Liver (tissue), 9 donors: ENCODE results near the gene CCDC80. TPM values are rescaled to one million over a fixed set of nuclear protein-coding genes. Genes with fewer than 3 reads are reported as not detected.
A peak's percentile ranks its signal among the peaks of the same experiment; 100 is the strongest.

Experiments used
- DNase-seq: peaks from one replicate; pipeline ENCODE4 v3.0.0-alpha.2; 2017; ENCODE audit warnings: low spot score
- H3K27ac ChIP-seq, 2 donors: one replicate each; pipeline ENCODE4 v1.7.0; 2013; ENCODE audit warnings: inconsistent platforms in 2 of 2, low read length in 2 of 2, control low read depth in 1 of 2, low read depth in 1 of 2, mild to moderate bottlenecking in 1 of 2
- H3K27me3 ChIP-seq, 4 donors: one replicate each; pipeline versions ENCODE4 v1.6.1 to v1.7.0; 2013; ENCODE audit warnings: low read length in 3 of 4, inconsistent platforms in 1 of 4, mild to moderate bottlenecking in 1 of 4, moderate library complexity in 1 of 4; ENCODE audit not compliant: control insufficient read depth in 4 of 4, insufficient read depth in 4 of 4
- H3K36me3 ChIP-seq, 4 donors: one replicate each; pipeline versions ENCODE4 v1.6.1 to v1.7.0; 2013; ENCODE audit warnings: low read length in 3 of 4, mild to moderate bottlenecking in 3 of 4, low read depth in 1 of 4, moderate library complexity in 1 of 4; ENCODE audit not compliant: control insufficient read depth in 4 of 4, insufficient read depth in 3 of 4
- H3K4me1 ChIP-seq, 4 donors: one replicate each; pipeline versions ENCODE4 v1.6.1 to v1.7.0; 2013; ENCODE audit warnings: low read length in 3 of 4, mild to moderate bottlenecking in 3 of 4, moderate library complexity in 1 of 4; ENCODE audit not compliant: control insufficient read depth in 4 of 4, insufficient read depth in 4 of 4
- H3K4me3 ChIP-seq, 3 donors: one replicate each; pipeline versions ENCODE4 v1.6.1 to v1.7.0; 2013; ENCODE audit warnings: low read length in 3 of 3, control low read depth in 1 of 3, low read depth in 1 of 3, mild to moderate bottlenecking in 1 of 3
- H3K9ac ChIP-seq, 2 donors: one replicate each; pipeline ENCODE4 v1.7.0; 2013; ENCODE audit warnings: low read length in 2 of 2, mild to moderate bottlenecking in 2 of 2, moderate library complexity in 2 of 2, control low read depth in 1 of 2, low read depth in 1 of 2
- H3K9me3 ChIP-seq, 4 donors: one replicate each; pipeline versions ENCODE4 v1.6.1 to v1.7.0; 2013; ENCODE audit warnings: low read length in 3 of 4; ENCODE audit not compliant: control insufficient read depth in 4 of 4
- ATF3 ChIP-seq: IDR thresholded peaks from 2 replicates; pipeline ENCODE4 v1.6.1; 2016; ENCODE audit warnings: antibody characterized with exemption
- EGR1 ChIP-seq, 2 donors: IDR thresholded peaks; 2 replicates each; pipeline ENCODE4 v1.6.1; 2016 to 2018; ENCODE audit warnings: antibody characterized with exemption in 2 of 2, low read depth in 2 of 2
- FOXA1 ChIP-seq: IDR thresholded peaks from 2 replicates; pipeline ENCODE4 v1.6.1; 2016; ENCODE audit warnings: antibody characterized with exemption
- HNF4A ChIP-seq, 2 donors: conservative IDR thresholded peaks; 2 replicates each; pipeline ENCODE4 v1.6.1; 2016; ENCODE audit warnings: antibody characterized with exemption in 2 of 2, mild to moderate bottlenecking in 2 of 2
- HNF4G ChIP-seq: IDR thresholded peaks from 2 replicates; pipeline ENCODE4 v1.6.1; 2016; ENCODE audit warnings: antibody characterized with exemption
- JUND ChIP-seq, 2 donors: IDR thresholded peaks; 2 replicates each; pipeline ENCODE4 v1.6.1; 2016; ENCODE audit warnings: antibody characterized with exemption in 2 of 2
- MAX ChIP-seq: IDR thresholded peaks from 2 replicates; pipeline ENCODE4 v1.6.1; 2016; ENCODE audit warnings: antibody characterized with exemption
- RAD21 ChIP-seq, 2 donors: IDR thresholded peaks; 2 replicates each; pipeline ENCODE4 v1.6.1; 2016; ENCODE audit warnings: antibody characterized with exemption in 2 of 2, mild to moderate bottlenecking in 2 of 2
- REST ChIP-seq: IDR thresholded peaks from 2 replicates; pipeline ENCODE4 v1.6.1; 2016; ENCODE audit warnings: antibody characterized with exemption, mild to moderate bottlenecking
- SP1 ChIP-seq: IDR thresholded peaks from 2 replicates; pipeline ENCODE4 v1.6.1; 2018; ENCODE audit warnings: antibody characterized with exemption, mild to moderate bottlenecking
- TAF1 ChIP-seq: conservative IDR thresholded peaks from 2 replicates; pipeline ENCODE4 v1.6.1; 2016; ENCODE audit warnings: antibody characterized with exemption, mild to moderate bottlenecking
- YY1 ChIP-seq: IDR thresholded peaks from 2 replicates; pipeline ENCODE4 v1.6.1; 2016; ENCODE audit warnings: antibody characterized with exemption, mild to moderate bottlenecking
- ZBTB33 ChIP-seq: IDR thresholded peaks from 2 replicates; pipeline ENCODE4 v1.6.1; 2016; ENCODE audit warnings: antibody characterized with exemption
- WGBS: extraction: QIAGEN DNeasy Blood & Tissue Kit; methylation state at CpG from one replicate; pipeline ENCODE4 v1.1.7; 2013; 5-methylcytosine and 5-hydroxymethylcytosine counted together
- polyA plus RNA-seq, 2 donors: library from polyadenylated mRNA; stranded (reverse) in 1 of 2; unstranded in 1 of 2; fragments of 200-250 nt in 1 of 2; fragments of >200 nt in 1 of 2; fragmentation: Nextera tagmentation in 1 of 2; extraction: Ambion mirVana in 1 of 2; gene quantifications; one replicate each; pipeline versions ENCODE4 v1.2.1 to v1.2.3, GENCODE V29; 2013 to 2015
- total RNA-seq, 2 donors: library from RNA; depleted of rRNA; stranded (reverse); fragments of >200 nt; gene quantifications; one replicate each; pipeline ENCODE4 v1.2.3, GENCODE V29; 2014
- TF ChIP-seq, protein P1 (sequence below): fragments of 150-350 bp; IDR thresholded peaks from 2 replicates; pipeline ENCODE4 v1.5.1; 2017; ENCODE audit warnings: improper control_type of control experiment, low read depth, low read length; ENCODE audit not compliant: missing input control
- donor health status: healthy.
- donor health status: healthy.
- donor health status: healthy.
- donor health status: healthy.
- donor health status: healthy.

The CCDC80 gene
- total and polyA plus RNA-seq, 4 donors: 0.17 to 2.1 (median 1.1) TPM

DNA sequence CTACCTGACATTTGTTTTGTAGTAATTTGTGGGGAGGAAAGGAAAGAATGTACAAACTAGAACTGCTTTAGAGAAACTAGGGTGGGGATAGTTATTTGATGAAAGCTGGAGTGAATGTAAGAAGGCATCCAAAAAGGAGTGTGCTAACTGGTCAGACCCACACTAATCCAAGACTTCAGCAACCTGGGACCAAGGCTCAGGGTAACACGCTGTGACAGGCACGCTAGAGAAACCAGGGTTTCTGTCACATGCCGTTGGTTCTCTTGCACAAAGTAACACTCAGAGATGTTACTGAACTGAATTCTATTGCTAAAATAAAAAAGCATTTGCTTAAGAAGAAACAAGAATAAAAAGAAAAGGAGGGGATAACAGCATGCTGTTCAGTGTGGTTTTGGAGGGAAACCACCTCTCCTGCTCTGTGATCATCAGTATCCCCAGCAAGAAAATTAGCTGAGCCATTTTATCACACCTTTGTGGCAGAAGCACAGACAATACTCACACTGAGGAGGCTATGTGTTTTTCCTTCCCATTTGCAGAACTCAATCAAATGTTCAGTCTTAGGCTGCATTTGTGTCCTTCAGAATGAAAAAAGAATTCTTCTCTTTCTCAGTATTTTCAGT lies 2.8 kb upstream of the CCDC80 start:
- Histone ChIP-seq H3K9ac (no peak overlapping the region), H3K27me3 (peaks cover 0 to 4% (median 0%) of the 10 kb centered on the region in 4 donors), H3K9me3 (no peaks in the 10 kb centered on the region), H3K27ac (no peak overlapping the region), H3K36me3 (no peaks in the 10 kb centered on the region), H3K4me1 (peaks cover 0 to 3% (median 1%) of the 10 kb centered on the region in 4 donors), H3K4me3 (no peak overlapping the region)
- 65% methylated on average over 3 of the region's 3 CpGs for WGBS
- TF ChIP-seq ZBTB33: no peak
- TF ChIP-seq YY1: no peak
- TF ChIP-seq RAD21 (IDR thresholded peaks at IDR 0.05): no peak
- no peak for TF ChIP-seq SP1
- no peak for TF ChIP-seq MAX
- TF ChIP-seq, protein P1, sequence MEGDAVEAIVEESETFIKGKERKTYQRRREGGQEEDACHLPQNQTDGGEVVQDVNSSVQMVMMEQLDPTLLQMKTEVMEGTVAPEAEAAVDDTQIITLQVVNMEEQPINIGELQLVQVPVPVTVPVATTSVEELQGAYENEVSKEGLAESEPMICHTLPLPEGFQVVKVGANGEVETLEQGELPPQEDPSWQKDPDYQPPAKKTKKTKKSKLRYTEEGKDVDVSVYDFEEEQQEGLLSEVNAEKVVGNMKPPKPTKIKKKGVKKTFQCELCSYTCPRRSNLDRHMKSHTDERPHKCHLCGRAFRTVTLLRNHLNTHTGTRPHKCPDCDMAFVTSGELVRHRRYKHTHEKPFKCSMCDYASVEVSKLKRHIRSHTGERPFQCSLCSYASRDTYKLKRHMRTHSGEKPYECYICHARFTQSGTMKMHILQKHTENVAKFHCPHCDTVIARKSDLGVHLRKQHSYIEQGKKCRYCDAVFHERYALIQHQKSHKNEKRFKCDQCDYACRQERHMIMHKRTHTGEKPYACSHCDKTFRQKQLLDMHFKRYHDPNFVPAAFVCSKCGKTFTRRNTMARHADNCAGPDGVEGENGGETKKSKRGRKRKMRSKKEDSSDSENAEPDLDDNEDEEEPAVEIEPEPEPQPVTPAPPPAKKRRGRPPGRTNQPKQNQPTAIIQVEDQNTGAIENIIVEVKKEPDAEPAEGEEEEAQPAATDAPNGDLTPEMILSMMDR: no peak
- no peak for TF ChIP-seq JUND (IDR thresholded peaks at IDR 0.05)
- TF ChIP-seq REST: no peak
- no peak for TF ChIP-seq FOXA1
- TF ChIP-seq EGR1 (IDR thresholded peaks at IDR 0.05; ENCODE audit: low read depth in 2 of 2): no peak
- TF ChIP-seq TAF1: no peak
- no peak for TF ChIP-seq HNF4G
- TF ChIP-seq HNF4A (conservative IDR thresholded peaks at IDR 0.05): no peak
- TF ChIP-seq ATF3: no peak
- DNase-seq: no peak

- no peaks in the 10 kb centered on the region for H3K9me3 ChIP-seq
- no peak overlapping the region for H3K4me3 ChIP-seq
- H3K27ac ChIP-seq: no peak overlapping the region
- no peak overlapping the region for H3K9ac ChIP-seq
- H3K4me1 ChIP-seq: peaks cover 0 to 3% (median 1%) of the 10 kb centered on the region in 4 donors
- peak; percentile 77 for DNase-seq
- peaks cover 0 to 4% (median 0%) of the 10 kb centered on the region in 4 donors for H3K27me3 ChIP-seq
- H3K36me3 ChIP-seq: no peaks in the 10 kb centered on the region
- TF ChIP-seq REST (no peak), RAD21 (IDR thresholded peaks at IDR 0.05) (peak; percentile 87 to 92), FOXA1 (no peak), EGR1 (IDR thresholded peaks at IDR 0.05; ENCODE audit: low read depth in 2 of 2) (no peak)
- TF ChIP-seq, protein P1: peak; percentile 70
- 9% methylated on average over 10 of the region's 10 CpGs for WGBS
Observed at GRCh38 chr3:112642912-112643506, 2.1 kb upstream of the CCDC80 start.
